ENCODE results near the gene RPS14. TPM values are rescaled to one million over a fixed set of nuclear protein-coding genes. Genes with fewer than 3 reads are reported as not detected.
"Not testable (repeated sequence)": the region's sequence is repeated elsewhere in the genome, so short reads cannot be mapped to it uniquely, and the experiment has no call there.

Gene RPS14
- total RNA-seq, 4 donors from 2014 or later = 1,098 to 4,026 (median 2,484) TPM

- H3K27ac ChIP-seq = no peak overlapping the region
- DNase-seq = no peak
- TF ChIP-seq POLR2A (IDR thresholded peaks at IDR 0.05) = no peak
- TF ChIP-seq CTCF (IDR thresholded peaks at IDR 0.05) = no peak
- H3K4me3 ChIP-seq = no peak overlapping the region
- no peaks in the 10 kb centered on the region for H3K9me3 ChIP-seq
- H3K27me3 ChIP-seq = no peaks in the 10 kb centered on the region
- peaks cover 6 to 12% (median 9%) of the 10 kb centered on the region in 3 donors for H3K4me1 ChIP-seq
- H3K36me3 ChIP-seq = no peaks in the 10 kb centered on the region
- intact Hi-C loops (cut with DNase I) = loop anchor here (5.0 kb wide), 1 partner anchor 88 kb away; no protein-coding TSS in a partner anchor
- WGBS, 2 donors = 71 to 74% methylated on average over 9 of the region's 9 CpGs
These were observed 5.1 kb upstream of the RPS14 start for GRCh38 chr5:150454492-150455229.

- 43 to 59% methylated on average over 8 of the region's 8 CpGs for WGBS, 2 donors
- DNase-seq; H3K36me3 ChIP-seq; intact Hi-C loops (cut with DNase I); H3K4me1 ChIP-seq; H3K9me3 ChIP-seq; H3K27ac ChIP-seq; H3K27me3 ChIP-seq; H3K4me3 ChIP-seq: not testable (repeated sequence)
These were observed 4.5 kb upstream of the RPS14 start for GRCh38 chr5:150454027-150454426.

- H3K27ac ChIP-seq = no peak overlapping the region
- no peak for DNase-seq
- TF ChIP-seq CTCF (IDR thresholded peaks at IDR 0.05) = no peak
- no peak for TF ChIP-seq POLR2A (IDR thresholded peaks at IDR 0.05)
- intact Hi-C loops (cut with DNase I) = no loop called here
- H3K4me1 ChIP-seq = peaks cover 8 to 9% (median 8%) of the 10 kb centered on the region in 3 donors
- H3K27me3 ChIP-seq = no peaks in the 10 kb centered on the region
- H3K4me3 ChIP-seq = no peak overlapping the region
- 94 to 96% methylated on average over 4 of the region's 4 CpGs for WGBS, 2 donors
- peaks cover 0 to 2% (median 0%) of the 10 kb centered on the region in 3 donors for H3K36me3 ChIP-seq
- no peaks in the 10 kb centered on the region for H3K9me3 ChIP-seq
These were observed 3.4 kb upstream of the RPS14 start for GRCh38 chr5:150452914-150453313.

GRCh38 chr5:150451594-150451993 is 2.1 kb upstream of the RPS14 start:
- intact Hi-C loops (cut with DNase I) = no loop called here
- H3K4me1 ChIP-seq = peaks cover 11 to 22% (median 14%) of the 10 kb centered on the region in 3 donors
- H3K27ac ChIP-seq = no peak overlapping the region
- peaks cover 9 to 15% (median 12%) of the 10 kb centered on the region in 3 donors for H3K36me3 ChIP-seq
- H3K27me3 ChIP-seq = no peaks in the 10 kb centered on the region
- TF ChIP-seq CTCF (IDR thresholded peaks at IDR 0.05) = no peak
- no peak for TF ChIP-seq POLR2A (IDR thresholded peaks at IDR 0.05)
- no peak for DNase-seq
- H3K4me3 ChIP-seq = no peak overlapping the region
- 83 to 92% methylated on average over 1 of the region's 1 CpG for WGBS, 2 donors
- H3K9me3 ChIP-seq = no peaks in the 10 kb centered on the region

GRCh38 chr5:150448952-150449516 is 505 bp downstream of the RPS14 start:
- Histone ChIP-seq H3K27me3 (no peaks in the 10 kb centered on the region), H3K36me3 (peaks cover 34 to 41% (median 36%) of the 10 kb centered on the region in 3 donors), H3K4me3 (peak overlapping the region; percentile 57 to 83 (median 72)), H3K27ac (peak overlapping the region; percentile 95 to 98 (median 96)), H3K4me1 (peaks cover 11 to 40% (median 14%) of the 10 kb centered on the region in 3 donors), H3K9me3 (no peaks in the 10 kb centered on the region)
- intact Hi-C loops (cut with DNase I) = no loop called here
- no peak for DNase-seq
- 1 to 2% methylated on average over 10 to 22 of the region's 31 CpGs for WGBS, 2 donors
- TF ChIP-seq POLR2A (IDR thresholded peaks at IDR 0.05) (no peak), CTCF (IDR thresholded peaks at IDR 0.05) (no peak)

All from esophagus squamous epithelium (tissue), 5 donors.